GM21526 (cell line): ENCODE data around the gene ZNF107.
"Not testable (repeated sequence)": the region's sequence is repeated elsewhere in the genome, so short reads cannot be mapped to it uniquely, and the experiment has no call there.

Experiments used
- ATAC-seq: cut with Tn5 transposase; IDR thresholded peaks from one replicate; pipeline ENCODE4 v1.9.1; 2021; ENCODE audit warnings: moderate library complexity; ENCODE audit not compliant: unreplicated experiment, low FRiP score

The ZNF107 gene

GRCh38 chr7:64642875-64643274, 23.1 kb upstream of the ZNF107 start:
- no peak for ATAC-seq

DNA sequence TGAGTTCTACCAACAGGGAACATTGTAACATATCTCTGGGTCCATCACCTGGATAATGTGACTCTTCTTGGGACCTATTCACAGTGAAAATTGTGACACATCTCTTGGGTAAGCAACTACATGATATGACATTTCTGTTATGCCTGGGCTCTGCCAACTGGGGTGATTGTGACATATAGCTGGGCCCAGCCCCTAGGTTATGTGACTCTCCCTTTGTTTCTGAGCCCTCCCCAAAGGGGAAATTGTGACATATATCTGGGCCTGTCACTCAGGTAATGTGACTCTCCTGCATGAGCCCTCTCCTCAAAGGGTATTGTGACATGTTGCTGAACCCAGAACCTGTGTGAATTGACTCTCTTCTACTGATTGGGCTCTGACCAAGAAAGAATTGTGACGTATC, 22.4 kb upstream of the ZNF107 start:
- no peak for ATAC-seq

DNA sequence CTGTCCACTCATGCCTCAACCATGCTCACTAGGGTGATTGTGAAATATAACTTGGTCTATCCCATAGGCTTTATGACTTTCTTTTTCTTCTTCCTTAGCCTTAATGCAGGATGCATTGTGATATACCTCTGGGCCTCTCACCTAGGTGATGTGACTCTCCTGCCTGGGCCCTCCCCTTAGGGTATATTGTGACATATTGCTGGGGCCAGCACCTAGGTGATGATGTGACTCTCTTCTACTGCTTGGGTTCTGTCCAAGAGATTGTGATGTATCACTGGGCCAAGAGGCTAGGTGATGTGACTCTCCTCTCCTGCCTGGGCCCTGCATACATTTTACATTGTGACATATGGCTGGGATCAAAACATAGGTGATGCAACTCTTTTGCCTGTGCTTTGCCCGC, 14.7 kb upstream of the ZNF107 start:
- no peak for ATAC-seq

DNA sequence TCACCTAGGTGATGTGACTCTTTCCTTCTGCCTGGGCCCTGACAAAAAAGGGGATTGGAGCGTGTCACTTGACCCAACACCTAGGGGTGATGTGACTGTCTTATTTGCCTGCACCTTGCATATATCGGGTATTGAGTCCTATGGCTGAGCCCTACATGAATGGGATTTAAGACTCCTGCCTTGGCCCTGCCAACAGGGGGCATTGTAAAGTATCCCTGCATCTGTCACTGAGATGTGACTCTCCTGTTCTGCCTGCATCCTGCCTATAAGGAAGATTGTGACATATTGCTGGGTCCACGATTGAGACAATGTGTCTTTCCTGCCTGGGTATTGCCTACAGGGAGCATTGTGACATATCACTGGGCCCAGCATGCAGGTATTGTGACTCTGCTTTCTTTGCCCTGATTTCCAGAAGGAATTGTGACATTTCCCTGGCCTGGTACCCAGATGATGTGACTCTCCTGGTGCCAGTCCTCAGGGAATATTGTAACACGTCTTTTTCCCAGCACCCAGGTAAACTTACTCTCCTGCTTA, 14.2 kb upstream of the ZNF107 start:
- ATAC-seq, result no peak

- no peak for ATAC-seq
Observed at GRCh38 chr7:64653721-64654401, 12.1 kb upstream of the ZNF107 start.

GRCh38 chr7:64654796-64655548, 11.0 kb upstream of the ZNF107 start:
- ATAC-seq, result no peak

DNA sequence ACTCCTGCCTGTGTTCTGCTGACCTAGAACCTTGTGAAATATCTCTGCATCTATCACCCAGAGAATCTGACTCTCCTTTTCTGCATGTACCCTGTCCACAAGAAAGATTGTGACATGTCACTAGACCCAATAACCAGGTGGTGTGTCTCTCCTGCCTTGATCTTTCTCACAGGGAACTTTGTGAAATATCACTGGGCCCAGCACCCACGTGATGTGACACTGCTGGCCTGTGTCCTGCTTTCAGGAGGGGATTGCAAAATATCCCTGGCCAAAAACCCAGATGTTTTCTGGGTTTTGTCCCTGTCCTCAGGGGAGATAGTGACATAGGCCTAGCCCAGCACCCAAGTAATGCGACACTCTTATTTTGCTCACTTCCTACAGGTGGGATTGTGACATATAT, 10.1 kb upstream of the ZNF107 start:
- no peak for ATAC-seq

DNA sequence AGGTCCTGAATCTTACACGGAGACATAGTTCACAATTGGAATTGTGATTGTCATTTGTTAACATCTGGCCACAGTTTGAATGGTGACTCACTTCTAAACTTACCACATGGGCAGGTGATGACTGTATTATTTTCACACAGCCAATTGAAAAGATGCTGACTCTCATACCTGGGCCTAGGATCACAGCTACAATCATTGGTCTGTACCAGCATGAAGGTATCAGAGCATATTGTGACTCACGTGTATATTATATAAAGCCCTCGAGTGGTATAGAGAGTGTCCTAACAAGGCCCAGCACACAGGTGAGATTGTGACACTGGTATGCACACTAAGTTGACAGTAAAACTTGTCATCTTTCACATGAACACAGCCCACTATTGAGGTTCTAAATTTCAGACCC, 9.4 kb upstream of the ZNF107 start:
- no peak for ATAC-seq

GRCh38 chr7:64662091-64662490, 3.8 kb upstream of the ZNF107 start:
- ATAC-seq, result not testable (repeated sequence)

DNA sequence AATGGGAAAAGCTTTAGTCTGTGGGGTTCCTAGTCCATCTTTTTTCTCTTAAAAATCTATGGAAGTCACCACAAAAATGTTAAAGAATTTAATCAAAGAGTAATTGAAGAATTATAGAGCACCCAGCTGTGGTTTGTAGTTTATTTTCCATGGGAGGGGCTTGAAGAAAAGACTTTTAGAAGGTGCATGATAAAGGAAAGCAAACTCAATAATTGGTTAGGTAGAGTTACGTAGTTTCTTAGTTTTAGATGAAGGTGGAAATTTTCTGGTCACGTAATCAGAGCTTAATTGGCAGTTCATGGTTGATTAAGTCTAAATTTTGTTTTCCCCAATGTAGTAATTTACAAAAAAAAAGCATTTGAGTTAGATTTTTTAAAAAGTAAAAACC, 724 bp downstream of the ZNF107 start:
- no peak for ATAC-seq

DNA sequence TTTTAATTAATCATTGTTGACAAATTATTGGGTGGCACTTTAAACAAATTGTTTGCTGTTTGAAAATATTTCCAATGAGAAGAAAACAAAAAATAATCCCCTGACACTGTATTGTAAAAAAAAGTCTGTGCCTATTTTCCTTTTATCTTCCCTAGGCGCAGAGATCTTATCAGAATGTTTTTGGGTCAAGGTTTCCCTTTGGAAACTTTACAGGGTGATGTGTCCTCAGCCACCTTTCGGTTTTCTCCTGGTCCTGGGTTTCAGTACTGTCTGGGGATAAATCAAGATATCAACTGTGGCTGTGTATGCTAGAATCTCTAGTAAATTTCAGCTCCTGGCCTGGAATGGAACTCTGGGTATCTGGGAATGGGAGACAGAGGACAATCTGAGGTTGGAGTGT, 1.4 kb downstream of the ZNF107 start:
- ATAC-seq, result no peak

GRCh38 chr7:64672414-64672813, 6.5 kb downstream of the ZNF107 start:
- ATAC-seq, result no peak

GRCh38 chr7:64685091-64685490, 19.2 kb downstream of the ZNF107 start:
- ATAC-seq, result no peak

GRCh38 chr7:64685741-64686140, 19.8 kb downstream of the ZNF107 start:
- no peak for ATAC-seq

DNA sequence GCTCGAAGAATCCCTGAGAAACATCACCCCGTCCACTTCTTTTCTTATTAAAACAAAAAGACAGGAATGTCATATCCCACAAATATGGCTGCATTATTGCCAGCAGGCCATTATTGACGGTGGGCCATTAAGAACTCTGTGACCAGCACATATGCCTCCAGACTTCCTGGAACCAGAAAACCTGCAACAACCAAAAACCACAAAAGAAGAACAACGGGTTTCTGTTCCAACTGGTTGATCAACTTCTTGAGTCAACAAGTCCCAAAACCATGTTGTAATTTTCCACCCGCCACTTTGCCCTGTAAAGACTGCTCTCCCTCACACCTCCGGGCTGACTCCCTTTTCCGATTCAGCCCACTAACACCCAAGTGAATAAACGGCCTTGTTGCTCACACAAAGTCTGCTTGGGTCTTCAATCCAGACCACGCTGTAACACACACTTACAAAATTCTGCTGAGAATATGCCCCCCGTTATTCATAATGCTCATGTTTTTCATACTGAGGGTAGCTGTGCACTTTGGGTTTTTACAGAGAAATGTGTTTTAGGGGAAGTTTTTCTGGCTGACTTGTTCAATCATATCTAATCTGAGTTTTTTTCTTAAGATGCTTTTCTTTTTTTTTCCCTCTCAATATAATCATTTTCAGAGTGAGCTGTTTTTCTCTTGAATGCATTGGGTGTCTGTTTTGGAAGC, 20.7 kb downstream of the ZNF107 start:
- ATAC-seq, result no peak

- ATAC-seq, result no peak
Observed at GRCh38 chr7:64687249-64687648, 21.3 kb downstream of the ZNF107 start.

- no peak for ATAC-seq
Observed at GRCh38 chr7:64688988-64689387, 23.1 kb downstream of the ZNF107 start.

- no peak for ATAC-seq
Observed at GRCh38 chr7:64691831-64692230, 25.9 kb downstream of the ZNF107 start.

DNA sequence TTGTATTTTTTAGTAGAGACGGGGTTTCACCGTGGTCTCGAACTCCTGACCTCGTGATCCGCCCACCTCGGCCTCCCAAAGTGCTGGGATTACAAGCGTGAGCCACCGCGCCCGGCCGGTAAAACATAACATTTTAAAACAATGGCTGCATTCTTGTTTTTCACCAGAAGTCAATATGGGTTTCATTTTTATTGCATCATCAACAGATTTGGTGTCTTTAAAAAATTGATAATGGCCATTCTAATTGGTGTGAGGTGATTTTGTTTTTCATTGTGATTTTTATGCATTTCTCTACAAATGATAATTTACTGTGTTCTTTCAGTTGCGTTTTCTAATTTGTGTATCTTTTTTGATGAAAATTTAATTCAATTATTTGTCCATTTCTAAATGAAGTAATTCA, 31.9 kb downstream of the ZNF107 start:
- not testable (repeated sequence) for ATAC-seq

GRCh38 chr7:64706625-64707292, 40.8 kb downstream of the ZNF107 start:
- ATAC-seq, result no peak

- ATAC-seq, result not testable (repeated sequence)
Observed at GRCh38 chr7:64717896-64718295, 52.0 kb downstream of the ZNF107 start.
